ENCODE measurements around the gene CDK9. TPM values are rescaled to one million over a fixed set of nuclear protein-coding genes. Genes with fewer than 3 reads are reported as not detected.
A peak's percentile ranks its signal among the peaks of the same experiment; 100 is the strongest.

The CDK9 gene
- total RNA-seq, 1 experiment from 2014 or later, result 56.1 TPM

GRCh38 chr9:127803507-127804352 lies 17.9 kb downstream of the CDK9 start:
- peak; percentile 85 for DNase-seq (ENCODE audit: low read depth)

- DNase-seq (ENCODE audit: low read depth), result peak; percentile 51
These were observed 19.8 kb downstream of the CDK9 start for GRCh38 chr9:127805620-127806019.

- DNase-seq (ENCODE audit: low read depth), result no peak
These were observed 21.0 kb downstream of the CDK9 start for GRCh38 chr9:127806871-127807270.

- no peak for DNase-seq (ENCODE audit: low read depth)
These were observed 22.6 kb downstream of the CDK9 start for GRCh38 chr9:127808347-127809001.

- no peak for DNase-seq (ENCODE audit: low read depth)
These were observed 23.2 kb downstream of the CDK9 start for GRCh38 chr9:127809002-127809539.

GRCh38 chr9:127809540-127810377 lies 23.9 kb downstream of the CDK9 start:
- no peak for DNase-seq (ENCODE audit: low read depth)

GRCh38 chr9:127810378-127811187 lies 24.7 kb downstream of the CDK9 start:
- DNase-seq (ENCODE audit: low read depth), result no peak

GRCh38 chr9:127812011-127812410 lies 26.2 kb downstream of the CDK9 start:
- no peak for DNase-seq (ENCODE audit: low read depth)

- DNase-seq (ENCODE audit: low read depth), result no peak
These were observed 27.3 kb downstream of the CDK9 start for GRCh38 chr9:127812936-127813675.

GRCh38 chr9:127813686-127814226 lies 27.9 kb downstream of the CDK9 start:
- DNase-seq (ENCODE audit: low read depth), result no peak

GRCh38 chr9:127814619-127815511 lies 29.0 kb downstream of the CDK9 start:
- DNase-seq (ENCODE audit: low read depth), result no peak

GRCh38 chr9:127815512-127816361 lies 29.9 kb downstream of the CDK9 start:
- no peak for DNase-seq (ENCODE audit: low read depth)

- no peak for DNase-seq (ENCODE audit: low read depth)
These were observed 30.5 kb downstream of the CDK9 start for GRCh38 chr9:127816362-127816725.

- no peak for DNase-seq (ENCODE audit: low read depth)
These were observed 30.9 kb downstream of the CDK9 start for GRCh38 chr9:127816728-127817127.

GRCh38 chr9:127817881-127818434 lies 32.1 kb downstream of the CDK9 start:
- no peak for DNase-seq (ENCODE audit: low read depth)

GRCh38 chr9:127818574-127818973 lies 32.7 kb downstream of the CDK9 start:
- DNase-seq (ENCODE audit: low read depth), result no peak

GRCh38 chr9:127822108-127822507 lies 36.3 kb downstream of the CDK9 start:
- no peak for DNase-seq (ENCODE audit: low read depth)
